H1 (cell line): Measurements from ENCODE around the gene ELMO3.

Experiments
- BCL11A ChIP-seq, 2 experiments: IDR thresholded peaks; one replicate each; pipeline ENCODE4 v1.6.1; 2011; ENCODE audit warnings: low read depth in 2 of 2, low read length in 2 of 2, mild to moderate bottlenecking in 2 of 2
- CHD1 ChIP-seq: IDR thresholded peaks from 2 replicates; pipeline ENCODE4 v1.6.1; 2012; ENCODE audit warnings: low read depth, low read length, improper control_type of control experiment
- CREB1 ChIP-seq: IDR thresholded peaks from 2 replicates; pipeline ENCODE4 v1.6.1; 2012; ENCODE audit warnings: inconsistent platforms
- CTCF ChIP-seq, 3 experiments: IDR thresholded peaks; 1 replicate in 2 of 3; 2 replicates in 1 of 3; pipeline versions ENCODE4 v1.5.1 to v1.6.1; 2011; ENCODE audit warnings: low read length in 3 of 3, mild to moderate bottlenecking in 3 of 3, inconsistent platforms in 2 of 3, low read depth in 1 of 3, moderate library complexity in 1 of 3; ENCODE audit not compliant: insufficient read depth in 1 of 3; ENCODE audit errors: control extremely low read depth in 1 of 3
- EZH2 ChIP-seq: fragments of 200-600 bp; sonication (generic); IDR thresholded peaks from 2 replicates; pipeline ENCODE4 v1.7.1; 2012; ENCODE audit warnings: low read depth, mild to moderate bottlenecking, moderate library complexity, low read length, inconsistent platforms; ENCODE audit not compliant: severe bottlenecking
- FOSL1 ChIP-seq: IDR thresholded peaks from 2 replicates; pipeline ENCODE4 v1.6.1; 2011; ENCODE audit warnings: mild to moderate bottlenecking, low read depth, low read length, moderate library complexity; ENCODE audit not compliant: insufficient read depth
- JUN ChIP-seq: IDR thresholded peaks from 2 replicates; pipeline ENCODE4 v1.6.1; 2011; ENCODE audit warnings: low read depth, mild to moderate bottlenecking, improper control_type of control experiment, low read length
- JUND ChIP-seq: IDR thresholded peaks from 2 replicates; pipeline ENCODE4 v1.6.1; 2011; ENCODE audit warnings: mild to moderate bottlenecking, improper control_type of control experiment, low read length
- POLR2A ChIP-seq, 2 experiments: IDR thresholded peaks; 1 replicate in 1 of 2; 2 replicates in 1 of 2; pipeline ENCODE4 v1.6.1; 2011; ENCODE audit warnings: low read depth in 2 of 2, low read length in 2 of 2, mild to moderate bottlenecking in 2 of 2; ENCODE audit errors: control extremely low read depth in 1 of 2
- TEAD4 ChIP-seq: IDR thresholded peaks from 2 replicates; pipeline ENCODE4 v1.6.1; 2012; ENCODE audit warnings: low read depth, low read length, inconsistent platforms, mixed read lengths

DNA sequence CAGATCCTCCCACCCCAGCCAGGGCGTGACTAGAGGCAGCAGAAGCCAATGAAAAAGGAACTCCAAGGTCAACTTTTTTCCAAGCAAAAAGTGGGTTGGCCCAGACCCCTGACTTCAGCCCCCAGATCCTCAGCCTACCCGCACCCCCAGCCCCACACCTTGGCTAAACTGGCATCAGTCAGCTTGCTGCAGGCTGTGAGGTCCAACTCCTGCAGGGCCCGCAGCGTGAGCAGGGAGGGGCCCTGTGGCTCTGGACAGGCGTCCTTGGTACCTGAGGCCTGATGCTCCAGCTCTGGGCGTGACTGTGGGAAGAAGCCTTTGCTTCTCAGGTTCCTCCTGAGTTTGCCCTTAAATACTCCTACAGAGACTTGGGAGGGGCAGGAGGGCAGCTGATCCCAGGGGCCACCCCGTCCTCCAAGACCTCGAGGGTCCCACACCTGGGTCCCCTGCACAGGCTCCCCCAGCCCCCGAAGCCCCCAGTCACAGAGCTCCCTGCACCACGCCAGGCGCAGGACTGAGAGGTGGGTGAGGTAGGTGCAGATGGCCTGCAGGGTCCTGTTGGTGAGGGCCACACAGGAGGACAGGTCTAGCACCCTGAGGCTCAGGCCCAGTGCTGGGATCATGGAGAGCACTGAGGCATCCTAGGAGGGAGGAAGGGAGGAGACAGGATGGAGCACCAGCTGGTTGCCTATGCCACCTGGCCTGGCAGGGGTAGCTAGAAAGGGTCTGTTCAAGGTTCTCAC, 9.4 kb downstream of the ELMO3 start:
- TF ChIP-seq CREB1 (no peak), EZH2 (no peak), FOSL1 (no peak), TEAD4 (no peak), JUN (no peak), POLR2A (IDR thresholded peaks at IDR 0.05; ENCODE audit: control extremely low read depth in 1 of 2, low read depth in 2 of 2, low read length in 2 of 2) (no peak), CTCF (IDR thresholded peaks at IDR 0.05; ENCODE audit: control extremely low read depth in 1 of 3, insufficient read depth in 1 of 3, low read depth in 1 of 3, low read length in 3 of 3) (no peak), JUND (no peak), CHD1 (no peak), BCL11A (IDR thresholded peaks at IDR 0.05; ENCODE audit: low read depth in 2 of 2, low read length in 2 of 2) (no peak)
